ENCODE measurements around the gene LCE2B.

Gene LCE2B

DNA sequence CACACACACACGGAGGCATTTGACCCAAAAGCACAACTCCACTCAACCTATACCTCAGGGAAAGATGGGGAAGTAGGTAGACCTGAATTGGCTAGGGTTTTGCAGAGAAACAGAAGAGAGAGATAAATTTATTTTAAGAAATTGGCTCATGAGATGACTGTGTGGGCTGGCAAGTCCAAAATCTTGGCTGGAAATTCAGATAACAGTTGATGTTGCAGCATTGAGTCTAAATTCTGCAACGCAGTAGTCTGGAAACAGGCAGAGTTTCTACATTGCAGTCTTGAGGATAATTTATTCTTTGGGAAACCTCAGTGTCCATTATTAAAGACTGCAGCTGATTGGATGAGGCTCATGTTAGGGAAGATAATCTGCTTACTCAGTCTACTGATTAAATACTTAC, 4.3 kb upstream of the LCE2B start:
- no peak overlapping the region for H3K4me3 ChIP-seq (replicated peaks; ENCODE audit: insufficient read depth, low read length)
- peaks cover 4% of the 10 kb centered on the region for H3K27me3 ChIP-seq (ENCODE audit: insufficient read depth, poor library complexity, severe bottlenecking)
- H3K27ac ChIP-seq (replicated peaks) = no peak overlapping the region
- TF ChIP-seq POLR2AphosphoS5 (IDR thresholded peaks at IDR 0.05; ENCODE audit: low read depth) (no peak), GABPA (IDR thresholded peaks at IDR 0.05; ENCODE audit: low read depth) (no peak), SPI1 (IDR thresholded peaks at IDR 0.05; ENCODE audit: borderline replicate concordance, low read depth) (no peak)
- TF ChIP-seq, protein P1, sequence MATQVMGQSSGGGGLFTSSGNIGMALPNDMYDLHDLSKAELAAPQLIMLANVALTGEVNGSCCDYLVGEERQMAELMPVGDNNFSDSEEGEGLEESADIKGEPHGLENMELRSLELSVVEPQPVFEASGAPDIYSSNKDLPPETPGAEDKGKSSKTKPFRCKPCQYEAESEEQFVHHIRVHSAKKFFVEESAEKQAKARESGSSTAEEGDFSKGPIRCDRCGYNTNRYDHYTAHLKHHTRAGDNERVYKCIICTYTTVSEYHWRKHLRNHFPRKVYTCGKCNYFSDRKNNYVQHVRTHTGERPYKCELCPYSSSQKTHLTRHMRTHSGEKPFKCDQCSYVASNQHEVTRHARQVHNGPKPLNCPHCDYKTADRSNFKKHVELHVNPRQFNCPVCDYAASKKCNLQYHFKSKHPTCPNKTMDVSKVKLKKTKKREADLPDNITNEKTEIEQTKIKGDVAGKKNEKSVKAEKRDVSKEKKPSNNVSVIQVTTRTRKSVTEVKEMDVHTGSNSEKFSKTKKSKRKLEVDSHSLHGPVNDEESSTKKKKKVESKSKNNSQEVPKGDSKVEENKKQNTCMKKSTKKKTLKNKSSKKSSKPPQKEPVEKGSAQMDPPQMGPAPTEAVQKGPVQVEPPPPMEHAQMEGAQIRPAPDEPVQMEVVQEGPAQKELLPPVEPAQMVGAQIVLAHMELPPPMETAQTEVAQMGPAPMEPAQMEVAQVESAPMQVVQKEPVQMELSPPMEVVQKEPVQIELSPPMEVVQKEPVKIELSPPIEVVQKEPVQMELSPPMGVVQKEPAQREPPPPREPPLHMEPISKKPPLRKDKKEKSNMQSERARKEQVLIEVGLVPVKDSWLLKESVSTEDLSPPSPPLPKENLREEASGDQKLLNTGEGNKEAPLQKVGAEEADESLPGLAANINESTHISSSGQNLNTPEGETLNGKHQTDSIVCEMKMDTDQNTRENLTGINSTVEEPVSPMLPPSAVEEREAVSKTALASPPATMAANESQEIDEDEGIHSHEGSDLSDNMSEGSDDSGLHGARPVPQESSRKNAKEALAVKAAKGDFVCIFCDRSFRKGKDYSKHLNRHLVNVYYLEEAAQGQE (IDR thresholded peaks at IDR 0.05; ENCODE audit: insufficient replicate concordance, low read depth) = no peak
- TF ChIP-seq, protein P2, sequence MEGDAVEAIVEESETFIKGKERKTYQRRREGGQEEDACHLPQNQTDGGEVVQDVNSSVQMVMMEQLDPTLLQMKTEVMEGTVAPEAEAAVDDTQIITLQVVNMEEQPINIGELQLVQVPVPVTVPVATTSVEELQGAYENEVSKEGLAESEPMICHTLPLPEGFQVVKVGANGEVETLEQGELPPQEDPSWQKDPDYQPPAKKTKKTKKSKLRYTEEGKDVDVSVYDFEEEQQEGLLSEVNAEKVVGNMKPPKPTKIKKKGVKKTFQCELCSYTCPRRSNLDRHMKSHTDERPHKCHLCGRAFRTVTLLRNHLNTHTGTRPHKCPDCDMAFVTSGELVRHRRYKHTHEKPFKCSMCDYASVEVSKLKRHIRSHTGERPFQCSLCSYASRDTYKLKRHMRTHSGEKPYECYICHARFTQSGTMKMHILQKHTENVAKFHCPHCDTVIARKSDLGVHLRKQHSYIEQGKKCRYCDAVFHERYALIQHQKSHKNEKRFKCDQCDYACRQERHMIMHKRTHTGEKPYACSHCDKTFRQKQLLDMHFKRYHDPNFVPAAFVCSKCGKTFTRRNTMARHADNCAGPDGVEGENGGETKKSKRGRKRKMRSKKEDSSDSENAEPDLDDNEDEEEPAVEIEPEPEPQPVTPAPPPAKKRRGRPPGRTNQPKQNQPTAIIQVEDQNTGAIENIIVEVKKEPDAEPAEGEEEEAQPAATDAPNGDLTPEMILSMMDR (IDR thresholded peaks at IDR 0.05; ENCODE audit: insufficient read depth, low read length) = no peak
- DNase-seq (ENCODE audit: low read depth in 1 of 2, low spot score in 1 of 2) = no peak

DNA sequence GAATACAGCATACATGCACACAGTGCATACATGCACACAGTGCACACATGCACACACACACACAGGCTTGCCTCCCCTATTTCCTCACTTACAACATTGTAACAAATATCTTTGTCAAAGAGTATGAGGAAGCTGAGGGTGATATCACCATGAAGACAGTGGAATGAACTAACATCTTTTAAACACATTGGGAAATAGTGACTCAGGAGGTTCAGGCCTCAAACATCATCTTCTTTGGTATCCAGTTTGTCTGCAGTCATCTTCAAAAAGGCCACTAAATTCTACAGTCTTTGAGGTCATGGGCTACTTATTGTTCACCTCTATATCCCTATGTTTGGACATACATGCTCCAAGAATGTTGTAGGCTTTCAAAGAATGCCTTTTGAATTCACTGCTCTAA, 2.1 kb upstream of the LCE2B start:
- Histone ChIP-seq H3K27me3 (ENCODE audit: insufficient read depth, poor library complexity, severe bottlenecking) (peaks cover 4% of the 10 kb centered on the region), H3K4me3 (replicated peaks; ENCODE audit: insufficient read depth, low read length) (no peak overlapping the region), H3K27ac (replicated peaks) (no peak overlapping the region)
- TF ChIP-seq SPI1 (IDR thresholded peaks at IDR 0.05; ENCODE audit: borderline replicate concordance, low read depth) = no peak
- TF ChIP-seq, protein P1 (IDR thresholded peaks at IDR 0.05; ENCODE audit: insufficient replicate concordance, low read depth) = no peak
- TF ChIP-seq, protein P2 (IDR thresholded peaks at IDR 0.05; ENCODE audit: insufficient read depth, low read length) = no peak
- no peak for DNase-seq (ENCODE audit: low read depth in 1 of 2, low spot score in 1 of 2)

DNA sequence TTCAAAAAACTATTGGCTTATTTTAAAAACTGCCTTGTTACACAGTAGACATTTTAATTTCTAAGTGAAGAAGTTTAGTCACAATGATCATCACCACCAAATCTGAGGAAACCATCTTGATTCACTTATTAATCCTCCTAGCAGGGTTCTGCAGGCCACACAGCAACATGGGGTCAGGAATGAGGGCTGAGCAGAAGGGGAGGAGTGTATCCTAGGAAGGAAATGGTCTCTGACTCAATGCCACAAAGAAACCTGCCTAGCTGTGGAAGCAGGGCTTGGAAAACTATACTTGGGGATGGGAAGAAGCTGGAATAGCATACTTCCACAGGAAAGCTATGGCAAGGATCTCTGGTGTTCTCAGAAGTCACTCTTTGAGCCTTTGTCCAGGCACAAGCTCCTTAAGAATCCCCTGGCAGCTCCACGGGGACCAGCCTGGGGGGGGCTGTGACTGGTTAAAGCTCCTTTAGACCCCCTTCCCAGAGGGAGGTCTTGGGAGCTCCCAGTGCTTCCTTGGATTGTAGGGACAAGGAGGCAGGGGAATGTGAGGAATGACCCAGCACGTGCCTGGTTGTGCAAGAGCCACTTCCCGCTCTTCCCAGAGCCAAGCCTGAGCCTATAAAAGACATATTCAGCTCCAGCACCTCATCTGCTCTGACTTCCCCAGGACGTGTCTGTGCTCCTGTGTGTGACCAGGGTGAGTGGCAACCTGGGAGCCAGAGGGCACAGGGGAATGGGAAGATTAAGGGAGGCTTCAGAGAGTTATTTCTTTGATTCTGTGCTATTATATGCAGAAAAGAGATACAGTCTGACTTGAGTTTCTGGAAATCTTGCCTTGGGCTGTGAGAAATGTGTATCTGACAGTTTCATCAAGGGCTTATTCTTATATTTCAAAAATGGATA, 12.0 kb downstream of the LCE2B start, which contains the start of gene LCE2A:
LCE2A (plus strand) TSS at position 645 of the 900 bp plus-strand sequence. CDS start 557 bp downstream, outside the sequence.
- H3K27ac ChIP-seq (replicated peaks) = no peak within 1 kb of the TSS
- no peak for TF ChIP-seq SPI1 (IDR thresholded peaks at IDR 0.05; ENCODE audit: borderline replicate concordance, low read depth)
- TF ChIP-seq, protein P2 (IDR thresholded peaks at IDR 0.05; ENCODE audit: insufficient read depth, low read length) = no peak
- no peak for TF ChIP-seq POLR2AphosphoS5 (IDR thresholded peaks at IDR 0.05; ENCODE audit: low read depth)
- TF ChIP-seq, protein P1 (IDR thresholded peaks at IDR 0.05; ENCODE audit: insufficient replicate concordance, low read depth) = no peak
- no peak for TF ChIP-seq GABPA (IDR thresholded peaks at IDR 0.05; ENCODE audit: low read depth)
- no peak for DNase-seq (ENCODE audit: low read depth in 1 of 2, low spot score in 1 of 2)

More for the DNA sequence above, 12.0 kb downstream of the LCE2B start, which contains the start of gene LCE2A:
- no peak within 1 kb of the TSS for H3K4me3 ChIP-seq (replicated peaks; ENCODE audit: insufficient read depth, low read length)
- peaks cover 2% of the 10 kb centered on the region for H3K27me3 ChIP-seq (ENCODE audit: insufficient read depth, poor library complexity, severe bottlenecking)
